Tibial nerve (tissue), 4 donors: ENCODE data around the gene GJB2.

Source experiments
- CTCF ChIP-seq, 5 experiments: fragments of 200-600 bp in 3 of 5; fragments of 450-650 bp in 2 of 5; sonication (generic) in 3 of 5; IDR thresholded peaks; one replicate each; pipeline ENCODE4 v1.5.1; 2016 to 2019; ENCODE audit warnings: antibody characterized with exemption in 5 of 5, mild to moderate bottlenecking in 3 of 5, moderate library complexity in 2 of 5
- EP300 ChIP-seq, 2 donors: sonication (generic); formaldehyde crosslinking; IDR thresholded peaks; one replicate each; pipeline ENCODE4 v1.6.1; 2017; ENCODE audit warnings: antibody characterized with exemption in 2 of 2, mild to moderate bottlenecking in 1 of 2
- POLR2A ChIP-seq, 2 donors: fragments of 450-650 bp; IDR thresholded peaks; one replicate each; pipeline ENCODE4 v1.6.1; 2017; ENCODE audit warnings: antibody characterized with exemption in 2 of 2, mild to moderate bottlenecking in 2 of 2, moderate library complexity in 2 of 2

- TF ChIP-seq CTCF (IDR thresholded peaks at IDR 0.05) (no peak), POLR2A (IDR thresholded peaks at IDR 0.05) (no peak), EP300 (IDR thresholded peaks at IDR 0.05) (no peak)
These were observed 1.2 kb downstream of the GJB2 start for GRCh38 chr13:20191311-20192157.
